ENCODE results near the gene FGFR3. TPM values are rescaled to one million over a fixed set of nuclear protein-coding genes. Genes with fewer than 3 reads are reported as not detected.

FGFR3 gene
- total RNA-seq, 1 donor from 2014 or later: 66.2 TPM

DNA sequence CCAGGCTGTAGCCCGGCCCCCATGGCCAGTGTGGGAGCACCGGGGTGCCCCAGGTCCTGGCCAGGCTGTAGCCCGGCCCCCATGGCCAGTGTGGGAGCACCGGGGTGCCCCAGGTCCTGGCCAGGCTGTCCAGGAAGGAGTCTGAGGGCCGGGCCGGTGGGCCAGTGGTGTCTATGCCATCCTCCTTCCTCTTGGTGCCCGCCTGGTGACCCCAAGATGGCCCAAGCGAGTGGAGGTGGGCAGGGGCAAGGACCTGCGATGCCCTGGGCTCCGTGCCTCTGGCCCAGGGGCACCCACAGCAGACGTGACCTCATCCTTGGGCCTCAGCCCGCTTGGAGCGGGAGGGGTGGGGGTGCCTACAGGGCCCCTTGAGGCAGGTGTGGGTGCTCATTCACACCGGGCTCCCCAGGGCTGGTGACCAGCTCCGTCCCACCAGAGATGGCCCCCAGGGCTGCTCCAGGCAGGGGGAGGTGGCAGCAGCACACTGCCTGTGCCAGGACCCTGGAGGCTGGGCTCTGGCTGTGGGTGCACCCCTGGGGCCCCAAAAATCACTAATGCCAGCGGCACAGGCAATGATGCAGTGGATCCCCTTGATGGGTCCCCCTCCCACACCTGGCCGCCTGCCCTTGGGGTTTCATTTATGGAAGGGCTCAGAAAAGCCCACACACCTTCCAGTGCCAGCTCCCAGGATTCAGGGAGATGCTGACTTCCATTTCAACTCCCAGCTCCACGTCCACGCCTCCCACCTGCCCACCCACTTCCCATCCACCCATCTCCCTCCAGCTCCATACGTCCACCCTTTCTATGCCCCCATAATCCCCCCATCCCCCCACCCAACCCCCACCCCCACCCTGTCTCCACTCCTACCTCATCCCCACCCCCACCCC, 36.0 kb upstream of the FGFR3 start:
- DNase-seq (ENCODE audit: low spot score): no peak

DNA sequence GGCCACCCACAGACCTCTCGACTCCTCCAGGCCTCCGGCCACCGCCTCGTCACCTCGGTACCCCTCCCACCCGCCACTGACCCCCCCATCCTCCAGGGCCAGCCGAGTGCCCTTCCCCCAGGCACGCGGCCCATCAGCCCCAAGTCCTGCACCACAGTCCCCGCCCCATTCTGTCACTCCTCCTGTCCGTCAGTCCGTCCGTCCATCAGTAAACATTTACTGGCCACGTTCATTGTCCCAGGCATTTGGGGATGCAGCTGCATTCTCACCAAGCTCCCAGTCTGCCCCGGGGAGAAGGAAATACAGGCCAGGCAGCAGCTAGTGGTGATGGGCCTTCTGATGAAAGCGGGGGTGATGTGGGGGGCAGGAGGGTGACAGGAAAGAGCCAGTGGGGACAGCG, 35.3 kb upstream of the FGFR3 start:
- DNase-seq (ENCODE audit: low spot score): no peak

DNA sequence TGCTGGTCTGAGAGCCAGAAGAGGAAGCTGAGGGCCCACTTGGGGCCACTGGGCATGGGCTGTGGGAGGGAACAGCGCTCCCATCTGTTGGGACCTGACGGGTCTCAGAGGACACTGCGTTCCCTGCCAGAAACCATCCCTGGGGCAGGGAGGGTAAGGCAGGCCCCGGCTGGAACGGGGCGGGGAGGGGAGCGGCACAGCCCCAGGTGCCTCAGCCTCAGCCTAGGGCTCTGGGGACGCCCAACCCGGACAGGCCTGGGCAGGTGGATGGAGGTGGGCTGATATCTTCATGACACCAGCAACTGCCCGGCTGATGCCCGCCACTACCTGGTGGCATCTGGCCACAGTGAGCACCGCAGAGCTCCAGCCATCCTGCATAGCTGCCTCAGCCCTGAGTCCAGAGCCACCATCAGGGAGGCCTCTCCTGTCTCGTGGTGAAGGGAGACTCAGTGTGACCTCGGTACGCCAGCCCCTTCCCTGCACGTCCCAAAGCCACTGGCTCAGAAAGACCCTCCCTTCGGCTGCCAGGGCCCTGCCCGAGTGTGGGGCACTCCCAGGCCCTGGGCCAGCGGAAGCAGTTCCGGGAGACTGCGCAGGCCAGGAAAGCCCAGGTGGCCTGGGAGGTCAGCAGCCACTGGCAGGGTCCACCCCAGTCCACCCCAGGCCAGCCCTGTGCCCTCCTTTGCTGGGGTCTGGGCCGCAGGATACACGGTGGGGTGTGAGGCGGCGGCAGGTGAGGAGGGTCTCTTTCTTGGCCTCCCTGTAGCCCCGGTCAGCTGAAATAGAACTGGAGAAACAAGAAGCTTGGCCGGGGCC, 34.6 kb upstream of the FGFR3 start:
- no peak for DNase-seq (ENCODE audit: low spot score)

DNA sequence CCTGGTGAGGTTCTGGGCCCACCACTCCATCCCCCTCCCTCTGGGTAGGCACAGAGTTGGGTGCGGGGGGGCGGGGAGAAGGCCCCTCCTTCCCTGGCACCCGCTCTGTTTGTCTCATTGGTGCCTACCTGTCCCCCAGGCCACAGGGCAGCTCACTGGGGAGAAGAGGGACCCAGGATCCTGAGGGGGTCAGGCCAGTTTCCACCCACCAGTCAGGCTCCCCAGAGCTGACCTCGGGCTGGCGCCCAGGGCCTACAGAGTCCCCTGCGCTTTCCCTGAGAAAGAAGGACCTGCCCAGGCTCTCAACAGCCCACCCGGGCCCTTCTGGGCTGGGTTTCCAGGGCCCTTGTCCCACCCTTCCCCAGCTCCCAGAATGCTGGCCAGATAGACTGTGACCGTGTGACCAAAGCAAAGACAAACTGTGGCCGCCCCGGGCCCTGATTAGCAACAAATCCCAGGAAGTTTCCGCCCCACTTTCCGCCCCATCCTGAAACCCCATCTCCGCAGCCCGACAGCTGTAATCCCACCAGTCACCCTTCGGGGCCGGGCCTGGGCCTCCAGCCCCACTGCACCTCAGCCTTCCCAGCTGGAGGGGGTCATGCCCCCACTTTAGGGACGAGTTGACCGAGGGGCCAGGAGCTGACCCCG, 33.8 kb upstream of the FGFR3 start:
- DNase-seq (ENCODE audit: low spot score): no peak

DNA sequence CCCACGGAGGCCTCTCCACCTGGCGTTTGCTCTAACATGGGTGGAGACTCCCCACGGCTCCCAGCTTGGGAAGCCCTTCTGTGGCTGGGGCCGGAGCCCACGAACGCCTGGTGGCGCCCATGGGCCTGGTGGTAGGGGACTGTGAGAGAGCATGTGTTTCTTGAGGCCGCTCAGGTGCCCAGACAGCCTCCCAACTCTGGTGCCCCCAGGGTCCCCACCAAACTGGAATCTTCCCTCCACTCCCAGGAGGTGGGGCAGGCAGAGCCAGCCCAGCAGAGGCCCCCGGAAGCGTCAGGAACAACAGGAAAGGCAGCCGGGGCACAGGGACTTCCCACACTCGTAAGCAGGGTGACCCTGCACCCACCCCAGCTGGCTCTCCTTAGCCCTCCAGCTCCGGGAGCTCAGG, 33.3 kb upstream of the FGFR3 start:
- DNase-seq (ENCODE audit: low spot score): no peak

DNA sequence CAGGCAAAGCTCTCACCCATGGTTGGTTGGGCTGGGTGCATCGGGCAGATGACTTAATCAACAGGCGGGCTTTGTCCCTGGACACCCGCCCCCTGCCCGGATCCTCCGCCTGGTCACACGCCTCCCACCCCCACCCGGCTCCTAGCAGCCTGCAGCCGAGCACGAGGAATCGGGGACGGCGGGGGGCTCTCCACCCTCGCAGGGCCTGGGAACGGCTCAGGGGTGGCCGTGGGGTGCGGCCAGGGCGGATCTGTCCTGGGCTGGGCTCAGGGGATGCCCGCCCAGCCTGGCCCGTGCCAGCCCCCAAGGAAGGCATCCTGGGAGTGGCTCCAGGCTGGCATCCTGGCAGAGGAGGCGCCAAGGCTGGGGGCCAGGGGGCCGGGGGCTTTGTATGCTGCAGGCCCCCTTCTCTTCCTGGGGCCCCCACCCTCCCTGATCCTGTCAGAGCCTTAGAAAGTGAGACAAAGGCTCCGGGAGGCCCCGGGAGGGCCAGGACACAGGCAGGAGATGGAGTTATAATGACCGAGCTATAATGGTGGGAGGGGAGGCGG, 32.5 kb upstream of the FGFR3 start:
- DNase-seq (ENCODE audit: low spot score): no peak

DNA sequence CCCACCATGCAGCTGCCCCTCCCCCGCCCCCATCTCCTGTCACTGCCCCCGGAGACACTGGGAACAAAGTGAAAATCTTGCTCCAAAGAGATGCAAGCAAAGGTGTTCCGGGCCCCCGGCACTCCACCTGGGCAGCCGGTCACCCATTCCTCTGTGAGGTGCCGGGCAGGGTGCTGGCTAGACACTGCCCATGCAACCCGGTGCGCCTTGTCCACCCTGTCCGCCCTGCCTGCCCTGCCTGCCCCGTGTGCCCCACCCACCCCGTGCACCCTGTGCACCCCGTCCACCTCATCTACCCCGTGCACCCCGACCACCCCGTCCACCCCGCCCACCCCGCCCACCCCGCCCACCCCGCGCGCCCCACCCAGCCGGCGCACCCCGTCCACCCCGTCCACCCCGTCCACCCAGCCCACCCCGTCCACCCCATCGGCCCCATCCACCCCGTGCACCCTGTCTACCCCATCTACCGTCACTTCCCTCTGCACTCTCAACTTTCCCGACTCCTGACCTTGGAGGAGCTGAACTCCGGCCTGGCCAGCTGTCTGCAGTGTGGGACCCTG, 31.9 kb upstream of the FGFR3 start:
- no peak for DNase-seq (ENCODE audit: low spot score)

DNA sequence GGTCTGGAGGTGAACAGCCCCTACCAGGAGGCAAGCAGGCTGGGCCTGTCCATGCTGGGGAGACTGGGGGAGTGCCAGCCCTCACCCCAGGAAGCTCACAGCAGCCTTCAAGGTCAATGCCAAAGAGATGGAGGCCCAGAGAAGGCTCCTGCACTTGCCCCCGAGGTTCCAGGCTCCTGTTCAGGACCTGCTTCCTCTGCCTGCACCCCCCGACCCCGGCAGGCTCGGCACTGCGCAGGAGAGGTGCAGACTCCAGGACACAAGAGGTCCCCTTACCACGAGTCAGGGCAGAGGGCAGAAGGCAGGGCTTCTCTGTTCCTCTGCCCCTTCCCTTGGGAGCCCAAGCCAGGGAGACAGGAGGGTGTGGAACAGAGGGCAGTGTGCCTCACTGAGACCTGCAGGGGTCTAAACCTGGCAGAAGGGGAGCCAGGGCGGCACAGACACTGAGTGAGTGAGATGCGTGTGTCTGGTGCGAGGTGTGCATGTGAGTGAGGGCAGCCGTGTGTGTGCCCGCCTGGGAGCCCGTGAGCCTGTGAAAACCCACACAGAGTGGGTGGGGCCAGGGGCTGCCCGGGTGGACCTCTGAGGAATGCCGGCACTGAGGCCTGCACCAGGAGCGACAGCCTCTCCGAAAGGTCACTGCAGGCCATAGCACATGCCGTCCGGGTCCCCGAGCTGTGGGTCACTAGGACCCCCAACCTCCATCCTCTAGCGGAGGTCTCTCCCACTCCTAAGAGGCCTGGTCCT, 30.7 kb upstream of the FGFR3 start:
- no peak for DNase-seq (ENCODE audit: low spot score)

DNA sequence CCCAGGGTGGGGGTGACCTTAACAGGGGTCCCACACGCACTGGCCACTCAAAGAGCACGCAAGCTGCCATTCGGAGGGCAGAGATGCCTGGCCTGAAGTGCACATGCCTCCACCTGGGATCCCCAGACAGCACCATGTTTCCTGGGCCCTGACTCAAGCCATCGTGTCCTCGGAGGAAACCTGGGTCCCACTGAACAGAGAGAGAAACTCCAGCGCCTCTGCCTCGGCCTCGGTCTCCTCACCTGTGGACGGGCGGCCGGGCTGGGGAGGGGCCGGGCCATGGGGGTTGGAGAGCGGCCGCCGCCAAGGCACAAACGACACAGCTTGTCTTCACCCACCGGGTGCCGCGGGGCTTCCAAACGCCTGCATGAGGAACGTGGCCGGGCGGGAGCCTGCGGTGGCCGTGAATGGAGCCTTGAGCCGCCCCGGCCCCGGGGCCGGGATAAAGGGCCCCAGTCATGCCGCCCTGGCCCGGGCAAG, 30.0 kb upstream of the FGFR3 start:
- no peak for DNase-seq (ENCODE audit: low spot score)

DNA sequence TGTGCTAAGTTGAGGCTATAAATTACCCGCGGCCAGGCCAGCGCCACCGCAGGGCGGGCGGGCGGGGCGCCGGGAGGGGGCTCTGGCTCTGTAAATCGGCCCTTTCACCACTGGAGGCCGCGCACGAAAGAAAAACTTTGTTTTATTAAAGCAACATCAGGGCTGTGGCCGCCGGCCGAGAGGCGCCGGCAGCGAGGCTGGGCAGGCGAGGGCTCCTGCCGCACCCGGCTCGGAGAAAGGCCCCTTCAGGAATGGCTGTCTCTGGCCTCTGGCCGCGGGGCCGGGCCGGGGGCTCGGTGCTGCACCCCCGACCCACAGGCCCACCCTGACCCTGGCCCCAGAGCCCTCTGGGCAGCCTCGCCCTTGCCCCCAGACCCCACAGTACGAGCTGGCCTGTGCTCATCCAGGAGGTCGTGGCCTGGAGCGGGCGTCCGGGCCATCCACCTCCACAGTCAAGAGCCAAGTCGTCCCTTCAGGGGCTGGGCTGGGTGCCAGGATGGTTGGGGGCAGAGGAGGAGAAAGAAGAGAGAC, 29.5 kb upstream of the FGFR3 start:
- peak; percentile 80 for DNase-seq (ENCODE audit: low spot score)

DNA sequence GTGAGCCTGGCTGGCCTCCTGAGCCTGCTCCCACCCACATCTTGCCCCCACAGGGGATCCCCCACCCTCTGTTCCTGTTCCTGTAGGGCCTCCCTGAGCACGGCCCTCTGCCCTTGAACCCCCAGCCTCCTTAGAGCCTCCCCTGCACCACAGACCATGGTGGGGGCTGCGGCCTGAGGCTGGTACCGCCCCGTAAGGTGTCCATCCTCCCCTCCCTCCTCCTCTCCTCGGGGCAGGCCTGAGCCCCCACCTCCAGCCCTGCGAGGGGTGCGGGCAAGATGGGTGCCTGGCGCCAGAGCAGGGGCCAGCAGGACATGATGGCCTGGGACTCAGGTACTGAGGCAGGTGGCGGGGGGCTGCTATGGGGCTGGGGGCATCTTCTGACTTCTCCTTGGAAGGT, 28.4 kb upstream of the FGFR3 start:
- DNase-seq (ENCODE audit: low spot score): no peak

DNA sequence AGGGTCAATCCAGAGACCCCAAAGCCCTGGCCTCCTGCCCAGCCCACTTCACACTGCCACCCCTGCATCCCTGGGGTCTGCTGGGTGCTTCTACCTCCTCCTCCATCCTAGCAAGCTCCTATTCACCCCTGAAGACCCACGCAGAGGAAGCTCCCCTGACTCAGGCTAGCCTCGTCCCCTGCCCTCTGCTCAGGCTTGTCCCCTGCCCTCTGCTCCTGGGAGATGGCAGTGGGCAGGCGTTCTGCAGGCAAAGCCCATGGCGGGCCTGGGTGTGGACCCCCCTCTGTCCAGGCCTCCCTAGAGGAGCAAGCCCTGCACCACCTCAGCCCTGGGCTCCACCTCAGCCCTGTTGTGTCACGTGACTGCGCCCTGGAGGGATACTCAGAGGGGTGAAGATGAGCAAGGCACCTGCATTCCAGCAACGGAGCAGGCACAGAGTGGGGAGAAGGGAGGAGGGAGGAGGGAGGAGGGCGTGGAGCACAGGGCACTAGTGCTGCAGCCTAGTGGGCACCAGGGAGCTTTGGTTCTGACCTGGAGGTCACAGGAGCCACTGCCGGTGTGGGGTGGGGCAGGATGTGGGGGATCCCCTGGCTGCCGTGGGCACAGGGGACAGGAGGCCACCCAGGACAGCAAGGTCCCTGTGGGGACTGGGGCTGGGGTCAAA, 27.6 kb upstream of the FGFR3 start:
- no peak for DNase-seq (ENCODE audit: low spot score)

DNA sequence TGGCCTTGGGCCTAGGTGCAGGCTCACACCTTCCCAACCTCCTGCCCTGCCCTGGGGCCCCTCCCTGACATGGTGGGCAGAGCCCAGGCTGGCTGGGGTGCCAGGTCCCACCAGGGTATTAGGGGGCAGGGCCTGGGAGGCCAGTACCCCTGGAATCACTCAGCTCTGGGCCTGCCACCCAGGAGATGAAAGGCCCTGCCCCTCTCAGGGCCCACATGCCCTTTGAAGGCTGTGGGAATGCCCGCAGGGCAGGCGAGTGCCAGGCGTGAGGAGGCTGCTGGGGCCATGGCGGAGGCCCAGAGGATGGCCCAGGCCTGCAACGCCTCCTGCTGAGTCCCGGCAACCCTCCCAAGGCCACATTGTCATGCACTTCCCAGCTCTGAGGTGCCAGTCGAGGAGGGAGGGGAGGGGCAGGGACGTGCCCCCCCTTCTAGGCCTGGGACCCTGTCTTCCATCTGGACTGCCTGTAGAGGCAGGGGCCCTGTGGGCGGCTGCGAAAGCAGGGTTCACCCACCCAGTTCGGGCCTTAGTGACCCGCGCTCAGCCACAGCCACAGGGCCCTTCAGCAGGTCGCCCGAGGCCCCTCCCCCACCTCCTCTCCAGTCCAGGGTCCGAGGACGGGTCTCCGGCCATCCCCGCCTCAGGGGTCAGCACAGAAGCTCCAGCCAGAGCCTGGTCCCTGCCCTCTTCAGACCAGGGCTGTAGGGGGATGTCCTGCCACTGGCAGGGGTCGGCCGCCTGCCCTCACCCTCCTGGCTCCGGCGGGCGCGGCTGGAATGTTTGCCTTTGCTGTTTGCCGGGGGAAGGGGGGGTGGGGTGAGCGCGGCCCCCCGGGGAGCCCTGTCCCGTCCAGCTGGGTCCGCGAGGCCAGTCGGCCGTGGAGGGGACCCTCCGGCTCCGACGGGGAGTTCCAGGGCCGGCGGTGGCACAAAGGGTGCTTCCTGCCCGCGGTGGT, 26.7 kb upstream of the FGFR3 start:
- DNase-seq (ENCODE audit: low spot score): no peak

DNA sequence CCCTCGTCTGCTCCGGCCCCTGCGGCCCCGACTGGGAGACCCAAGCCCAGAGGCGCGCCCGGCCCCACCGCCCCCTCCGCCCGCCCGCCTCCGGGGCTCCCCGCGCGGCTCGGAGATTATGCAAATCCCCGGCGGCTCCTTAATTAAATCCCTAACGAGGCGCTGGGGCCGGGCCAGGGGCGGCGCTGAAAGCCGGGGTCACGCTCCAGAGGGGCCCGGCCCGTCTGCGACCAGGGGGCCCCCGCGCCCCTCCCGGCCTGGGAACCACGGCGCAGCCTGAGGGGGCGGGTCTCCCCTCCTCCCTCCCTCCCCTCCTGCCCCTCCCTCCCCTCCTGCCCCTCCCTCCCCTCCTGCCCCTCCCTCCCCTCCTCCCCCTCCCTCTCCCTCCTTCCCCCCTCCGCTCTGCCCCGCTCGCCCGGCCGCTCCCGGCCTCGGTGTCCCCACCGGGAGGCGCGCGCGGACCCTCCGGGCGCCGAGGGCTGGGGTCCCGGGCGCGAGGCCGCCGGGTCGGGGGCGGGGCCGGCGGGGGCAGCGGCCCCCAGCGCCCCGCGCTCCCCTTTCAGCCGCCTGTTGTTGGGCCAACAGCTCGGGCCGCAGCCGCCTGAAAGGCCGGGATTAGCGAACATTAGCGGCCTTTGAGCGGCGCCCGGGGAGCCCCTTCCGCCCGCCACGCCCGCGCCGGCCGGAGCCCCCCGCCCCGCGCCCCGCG, 25.9 kb upstream of the FGFR3 start:
- DNase-seq (ENCODE audit: low spot score): no peak

DNA sequence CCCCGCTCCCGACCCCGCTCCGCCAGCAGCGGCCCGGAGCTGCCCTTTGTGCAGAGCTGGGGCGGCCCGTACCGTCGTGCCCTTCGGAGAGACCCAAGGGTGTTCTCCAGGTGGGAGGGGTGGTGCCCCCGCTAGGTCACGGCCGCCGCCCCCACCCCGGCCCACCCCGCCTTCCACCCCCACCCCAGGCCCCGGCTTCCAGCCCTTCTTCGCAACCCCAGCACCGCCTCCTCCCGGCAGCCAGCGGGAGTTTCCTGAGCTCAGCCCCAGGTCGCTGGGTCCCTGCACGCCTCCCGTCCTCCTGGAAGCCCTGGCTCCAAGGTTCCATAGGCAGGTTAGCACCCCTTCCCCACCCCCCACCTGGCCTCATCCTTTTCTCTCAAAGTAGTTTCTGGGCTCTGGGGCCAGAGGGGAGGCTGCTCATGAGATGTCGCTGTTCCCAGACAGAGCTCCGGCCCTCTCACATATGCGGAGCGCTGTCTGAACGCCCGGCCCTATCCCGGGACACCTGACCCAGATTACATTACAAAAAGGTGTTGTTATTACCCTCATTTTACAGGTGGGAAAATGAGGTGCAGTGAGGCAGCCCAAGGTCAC, 25.2 kb upstream of the FGFR3 start:
- no peak for DNase-seq (ENCODE audit: low spot score)

DNA sequence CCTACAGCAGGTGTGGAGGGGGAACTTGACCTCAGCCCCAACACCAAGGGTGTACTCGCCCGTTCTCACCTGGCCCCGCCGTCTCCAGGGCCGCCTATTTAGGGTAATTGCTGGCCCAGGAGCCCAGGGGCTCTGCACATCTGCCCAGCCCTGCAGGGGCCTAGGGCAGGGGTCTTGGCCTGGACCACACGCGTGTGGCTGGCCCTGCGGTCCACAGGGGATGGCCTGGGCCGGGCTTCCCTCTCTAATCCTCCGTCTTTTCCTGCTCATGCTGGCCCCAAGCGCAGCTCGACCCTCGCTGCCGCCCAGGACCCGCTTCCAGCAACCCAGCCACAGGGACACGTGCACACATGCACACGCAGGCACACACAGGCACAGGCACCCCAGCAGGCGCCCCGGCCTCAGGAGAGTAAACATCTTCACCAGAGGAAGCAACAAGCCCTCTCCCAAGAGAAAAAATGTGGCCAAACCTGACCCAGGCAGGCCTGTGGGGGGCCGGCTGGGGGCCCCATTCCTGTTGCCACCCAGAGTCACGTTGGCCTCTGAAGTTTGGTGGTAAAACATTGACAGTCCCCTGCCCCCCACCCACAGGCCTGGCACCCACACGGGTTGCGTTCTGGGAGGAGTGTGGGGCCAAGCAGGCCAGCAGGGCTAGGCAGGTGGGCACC, 24.6 kb upstream of the FGFR3 start:
- peak; percentile 75 for DNase-seq (ENCODE audit: low spot score)

DNA sequence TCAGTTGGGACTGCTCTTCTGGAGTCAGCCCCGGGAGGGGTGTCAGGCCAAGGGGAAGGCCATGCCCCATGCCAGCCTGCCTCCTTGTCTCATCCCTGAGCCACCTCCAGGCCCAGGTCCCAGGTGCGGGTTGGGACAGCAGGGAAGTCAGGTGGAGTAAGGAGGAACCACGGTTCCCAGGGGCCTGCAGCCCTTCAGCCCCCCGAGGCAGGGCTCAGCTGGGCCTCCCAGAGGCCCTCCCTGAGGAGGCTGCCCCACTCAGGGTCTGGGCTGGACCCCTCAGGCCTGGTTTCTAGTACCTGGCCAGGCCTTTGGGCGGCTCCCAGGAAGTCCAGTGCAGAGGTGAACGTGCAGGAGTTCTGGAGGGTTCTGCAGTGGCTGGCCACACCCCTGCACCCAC, 23.4 kb upstream of the FGFR3 start:
- DNase-seq (ENCODE audit: low spot score): no peak
